GM19099 (cell line): ENCODE measurements around the gene PHF8.

ENCODE experiments used
- POLR2A ChIP-seq: IDR thresholded peaks from 3 replicates; pipeline ENCODE4 v1.6.1; 2011; ENCODE audit warnings: low read depth; ENCODE audit not compliant: insufficient read length; ENCODE audit errors: extremely low read depth

The PHF8 gene

DNA sequence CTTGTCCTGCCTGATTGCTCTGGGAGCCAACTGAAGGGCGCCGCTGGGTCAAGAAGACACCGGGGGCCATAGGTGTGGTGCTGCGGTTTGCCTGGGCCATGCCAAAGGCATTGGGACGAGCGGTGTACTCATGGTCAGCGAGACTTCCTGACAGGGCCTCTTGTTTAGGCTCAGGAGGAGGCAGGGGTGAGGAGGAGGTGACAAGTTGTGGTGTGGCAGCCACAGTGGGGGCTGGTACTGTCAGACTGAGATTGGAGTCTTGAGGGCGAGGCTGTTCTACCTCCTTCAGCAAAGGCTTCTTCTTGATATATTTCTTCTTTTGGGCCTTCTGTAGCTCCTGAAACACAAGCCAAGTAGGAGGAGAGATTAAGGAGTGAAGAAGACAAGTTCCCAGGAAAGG, 104.1 kb downstream of the PHF8 start:
- no peak for TF ChIP-seq POLR2A

GRCh38 chrX:53939127-53939526, 105.1 kb downstream of the PHF8 start:
- no peak for TF ChIP-seq POLR2A

DNA sequence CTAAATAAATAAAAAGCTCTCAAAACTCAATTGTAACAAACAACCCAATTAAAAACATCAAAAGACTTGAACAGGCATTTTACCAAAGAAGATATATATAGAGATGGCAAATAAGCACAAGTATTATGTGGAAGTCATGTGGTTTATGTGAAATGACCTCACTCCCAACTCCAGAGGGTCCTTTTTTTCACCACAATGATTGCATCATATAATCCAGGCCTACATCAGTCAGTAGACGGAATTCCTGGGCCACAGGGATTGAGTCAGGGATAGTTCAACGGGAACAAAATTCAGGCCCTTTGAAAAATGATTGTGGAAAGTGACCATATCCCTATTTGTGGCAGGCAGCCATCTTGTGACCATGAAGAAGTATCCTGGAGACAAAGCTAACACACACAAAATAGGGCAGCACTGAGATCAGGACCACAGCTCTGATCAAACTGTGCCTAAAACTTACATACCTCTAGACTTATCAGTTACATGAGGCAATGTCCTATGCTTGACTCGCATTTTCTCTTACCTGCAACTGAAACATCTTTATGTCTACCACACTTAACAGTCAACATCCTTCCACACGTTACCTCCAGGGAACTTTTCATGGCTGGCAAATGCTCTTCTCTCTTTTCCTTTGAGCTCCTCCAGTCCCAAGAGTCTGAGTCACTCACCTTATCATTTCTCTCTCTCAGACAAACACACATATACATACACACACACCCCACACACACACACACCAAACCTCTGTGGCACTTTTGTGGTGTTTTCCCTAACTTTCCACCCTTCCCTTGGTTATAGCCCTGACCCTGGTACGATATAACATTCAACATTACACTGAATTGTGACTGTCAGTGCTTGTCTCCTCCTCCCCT, 113.5 kb downstream of the PHF8 start:
- TF ChIP-seq POLR2A, result no peak

DNA sequence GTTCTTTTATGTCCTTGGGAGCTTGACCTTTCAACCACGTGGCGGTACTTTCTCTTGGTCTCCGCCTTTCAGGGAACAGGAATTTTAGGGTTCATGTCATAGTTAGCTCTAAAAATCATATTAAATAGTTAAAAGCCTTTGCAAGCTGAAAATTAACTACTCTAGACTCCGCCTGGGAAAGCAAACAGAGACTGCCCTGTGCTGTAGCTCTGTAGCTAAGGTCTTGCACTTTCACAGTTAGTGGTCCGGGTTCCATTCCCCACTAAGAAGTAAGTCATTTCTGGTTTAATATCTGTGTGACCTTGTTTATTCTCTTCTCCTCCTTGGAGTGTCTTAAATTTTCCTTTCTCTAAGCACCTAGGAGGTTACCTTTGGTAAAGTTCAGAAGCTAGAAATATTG, 118.2 kb downstream of the PHF8 start:
- TF ChIP-seq POLR2A, result no peak

- no peak for TF ChIP-seq POLR2A
Observed at GRCh38 chrX:53918702-53919101, 125.6 kb downstream of the PHF8 start.

GRCh38 chrX:53900623-53901022, 143.7 kb downstream of the PHF8 start:
- TF ChIP-seq POLR2A, result no peak

DNA sequence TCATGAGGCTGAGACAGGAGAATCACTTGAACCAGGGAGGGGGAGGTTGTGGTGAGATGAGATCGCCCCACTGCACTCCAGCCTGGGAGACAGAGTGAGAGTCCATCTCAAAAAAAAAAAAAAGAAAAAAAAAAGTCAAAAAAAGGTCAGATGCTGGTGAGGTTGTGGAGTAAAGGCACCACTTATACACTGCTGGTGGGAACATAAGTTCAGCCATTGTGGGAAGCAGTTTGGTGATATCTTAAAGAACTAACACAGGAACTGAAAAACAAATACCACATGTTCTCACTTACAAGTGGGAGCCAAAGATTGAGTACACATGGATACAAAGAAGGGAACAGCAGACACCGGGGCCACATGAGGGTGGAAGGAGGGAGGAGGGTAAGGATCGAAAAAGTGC, 149.0 kb downstream of the PHF8 start:
- no peak for TF ChIP-seq POLR2A
